ENCODE data around the gene CDKAL1. TPM values are rescaled to one million over a fixed set of nuclear protein-coding genes. Genes with fewer than 3 reads are reported as not detected.

The CDKAL1 gene
- total RNA-seq, 1 donor from 2014 or later, result 11.9 TPM

GRCh38 chr6:21003780-21004541 lies 469.7 kb downstream of the CDKAL1 start:
- Histone ChIP-seq H3K4me3 (no peak overlapping the region), H3K9me3 (no peaks in the 10 kb centered on the region), H3K36me3 (no peaks in the 10 kb centered on the region), H3K27ac (no peak overlapping the region), H3K27me3 (no peaks in the 10 kb centered on the region), H3K4me1 (peaks cover 3 to 8% of the 10 kb centered on the region in 2 donors)
- no peak for DNase-seq (ENCODE audit: low spot score in 2 of 2)
- intact Hi-C loops (cut with DNase I), result no loop called here
- TF ChIP-seq CTCF (IDR thresholded peaks at IDR 0.05), result no peak

GRCh38 chr6:21005816-21006570 lies 471.7 kb downstream of the CDKAL1 start:
- no peak overlapping the region for H3K27ac ChIP-seq
- no peaks in the 10 kb centered on the region for H3K27me3 ChIP-seq
- H3K4me1 ChIP-seq, result peaks cover 3 to 8% of the 10 kb centered on the region in 2 donors
- no peak overlapping the region for H3K4me3 ChIP-seq
- intact Hi-C loops (cut with DNase I), result no loop called here
- H3K36me3 ChIP-seq, result no peaks in the 10 kb centered on the region
- DNase-seq (ENCODE audit: low spot score in 2 of 2), result no peak
- TF ChIP-seq CTCF (IDR thresholded peaks at IDR 0.05), result no peak
- H3K9me3 ChIP-seq, result no peaks in the 10 kb centered on the region

GRCh38 chr6:21019614-21020013 lies 485.4 kb downstream of the CDKAL1 start:
- Histone ChIP-seq H3K36me3 (no peaks in the 10 kb centered on the region), H3K4me1 (no peaks in the 10 kb centered on the region)

GRCh38 chr6:21022343-21023107 lies 488.3 kb downstream of the CDKAL1 start:
- Histone ChIP-seq H3K4me1 (no peaks in the 10 kb centered on the region), H3K9me3 (no peaks in the 10 kb centered on the region), H3K27ac (no peak overlapping the region), H3K36me3 (no peaks in the 10 kb centered on the region), H3K27me3 (no peaks in the 10 kb centered on the region), H3K4me3 (no peak overlapping the region)
- DNase-seq (ENCODE audit: low spot score in 2 of 2), result no peak
- TF ChIP-seq CTCF (IDR thresholded peaks at IDR 0.05), result no peak
- intact Hi-C loops (cut with DNase I), result no loop called here

More at GRCh38 chr6:21019614-21020013, 485.4 kb downstream of the CDKAL1 start:
- DNase-seq (ENCODE audit: low spot score in 2 of 2), result no peak
- no peak for TF ChIP-seq CTCF (IDR thresholded peaks at IDR 0.05)
- Histone ChIP-seq H3K27me3 (no peaks in the 10 kb centered on the region), H3K27ac (no peak overlapping the region), H3K9me3 (no peaks in the 10 kb centered on the region), H3K4me3 (no peak overlapping the region)
- intact Hi-C loops (cut with DNase I), result no loop called here

GRCh38 chr6:21023210-21023609 lies 489.0 kb downstream of the CDKAL1 start:
- H3K27me3 ChIP-seq, result no peaks in the 10 kb centered on the region
- H3K4me1 ChIP-seq, result no peaks in the 10 kb centered on the region
- H3K9me3 ChIP-seq, result no peaks in the 10 kb centered on the region
- intact Hi-C loops (cut with DNase I), result no loop called here
- no peak overlapping the region for H3K4me3 ChIP-seq
- DNase-seq (ENCODE audit: low spot score in 2 of 2), result no peak
- no peak overlapping the region for H3K27ac ChIP-seq
- no peaks in the 10 kb centered on the region for H3K36me3 ChIP-seq
- TF ChIP-seq CTCF (IDR thresholded peaks at IDR 0.05), result no peak

All from ascending aorta (tissue), 2 donors.